HepG2 (cell line): ENCODE data around the gene EIF2AK2. TPM values are rescaled to one million over a fixed set of nuclear protein-coding genes. Genes with fewer than 3 reads are reported as not detected.

Experiments
- EZH2 ChIP-seq: conservative IDR thresholded peaks from 2 replicates; pipeline ENCODE4 v1.6.1; 2012; ENCODE audit warnings: mild to moderate bottlenecking, low read depth, low read length, moderate library complexity
- GFI1 ChIP-seq: sonication (generic); formaldehyde crosslinking; IDR thresholded peaks from 2 replicates; pipeline ENCODE4 v1.5.0; 2020; ENCODE audit warnings: missing genetic modification reagents, mild to moderate bottlenecking, borderline replicate concordance
- POLR2A ChIP-seq, 2 experiments: IDR thresholded peaks; 2 replicates each; pipeline ENCODE4 v1.6.1; 2011; ENCODE audit warnings: low read depth in 2 of 2, low read length in 2 of 2, mild to moderate bottlenecking in 1 of 2, moderate library complexity in 1 of 2; ENCODE audit not compliant: insufficient read depth in 1 of 2
- SMAD3 ChIP-seq: sonication (generic); formaldehyde crosslinking; IDR thresholded peaks from 2 replicates; pipeline ENCODE4 v1.4.0; 2020; ENCODE audit warnings: missing genetic modification reagents
- SP140L ChIP-seq: sonication (generic); formaldehyde crosslinking; IDR thresholded peaks from 2 replicates; pipeline ENCODE4 v1.4.0; 2020; ENCODE audit warnings: missing genetic modification reagents, borderline replicate concordance
- TCF7 ChIP-seq: sonication (generic); IDR thresholded peaks from 2 replicates; pipeline ENCODE4 v1.6.1; 2016; ENCODE audit warnings: antibody characterized with exemption, low read depth
- polyA plus RNA-seq, 8 experiments: library from polyadenylated mRNA; depleted of rRNA in 3 of 8; stranded (reverse) in 7 of 8; unstranded in 1 of 8; fragments of >200 nt; fragmentation: Illumina TruSeq in 4 of 8; extraction: Trizol in 4 of 8; gene quantifications; 2 replicates each; pipeline versions ENCODE4 v1.2.1 to v1.2.3, GENCODE V29; 2011 to 2016; ENCODE audit warnings: low read depth in 4 of 8, missing spikeins in 1 of 8, mixed read lengths in 1 of 8; ENCODE audit not compliant: insufficient read depth in 1 of 8
- total RNA-seq, 5 experiments: library from RNA; depleted of rRNA; stranded (reverse); fragments of >200 nt; fragmentation: Illumina TruSeq; extraction: Trizol; gene quantifications; 2 replicates each; pipeline ENCODE4 v1.2.3, GENCODE V29; 2016; ENCODE audit warnings: low read depth in 1 of 5
- TF ChIP-seq, protein P1 (sequence below): sonication (generic); formaldehyde crosslinking; IDR thresholded peaks from 2 replicates; pipeline ENCODE4 v1.4.0; 2020; ENCODE audit warnings: low read depth, missing genetic modification reagents
- TF ChIP-seq, protein P2 (sequence below): sonication (generic); formaldehyde crosslinking; IDR thresholded peaks from 2 replicates; pipeline ENCODE4 v1.5.0; 2020; ENCODE audit warnings: mild to moderate bottlenecking, missing genetic modification reagents
- TF ChIP-seq, protein P3 (sequence below): sonication (generic); formaldehyde crosslinking; IDR thresholded peaks from 2 replicates; pipeline ENCODE4 v1.8.1; 2023; ENCODE audit warnings: missing genetic modification reagents, mild to moderate bottlenecking, borderline replicate concordance
- TF ChIP-seq, protein P4 (sequence below): sonication (generic); formaldehyde crosslinking; IDR thresholded peaks from 2 replicates; pipeline ENCODE4 v1.4.0; 2020; ENCODE audit warnings: mild to moderate bottlenecking, missing genetic modification reagents
- TF ChIP-seq, protein P5 (sequence below): sonication (generic); formaldehyde crosslinking; IDR thresholded peaks from 2 replicates; pipeline ENCODE4 v1.5.0; 2020; ENCODE audit warnings: missing genetic modification reagents, mild to moderate bottlenecking, borderline replicate concordance
- TF ChIP-seq, protein P6 (sequence below): IDR thresholded peaks from 2 replicates; pipeline ENCODE4 v1.6.1; 2016; ENCODE audit warnings: low read depth, control low read depth

Gene EIF2AK2
- total and polyA plus RNA-seq, 2 of the 13 experiments (the other 11 are each of a cell fraction or from before 2014, with no cell fraction given), result 10.2 to 26.1 TPM

DNA sequence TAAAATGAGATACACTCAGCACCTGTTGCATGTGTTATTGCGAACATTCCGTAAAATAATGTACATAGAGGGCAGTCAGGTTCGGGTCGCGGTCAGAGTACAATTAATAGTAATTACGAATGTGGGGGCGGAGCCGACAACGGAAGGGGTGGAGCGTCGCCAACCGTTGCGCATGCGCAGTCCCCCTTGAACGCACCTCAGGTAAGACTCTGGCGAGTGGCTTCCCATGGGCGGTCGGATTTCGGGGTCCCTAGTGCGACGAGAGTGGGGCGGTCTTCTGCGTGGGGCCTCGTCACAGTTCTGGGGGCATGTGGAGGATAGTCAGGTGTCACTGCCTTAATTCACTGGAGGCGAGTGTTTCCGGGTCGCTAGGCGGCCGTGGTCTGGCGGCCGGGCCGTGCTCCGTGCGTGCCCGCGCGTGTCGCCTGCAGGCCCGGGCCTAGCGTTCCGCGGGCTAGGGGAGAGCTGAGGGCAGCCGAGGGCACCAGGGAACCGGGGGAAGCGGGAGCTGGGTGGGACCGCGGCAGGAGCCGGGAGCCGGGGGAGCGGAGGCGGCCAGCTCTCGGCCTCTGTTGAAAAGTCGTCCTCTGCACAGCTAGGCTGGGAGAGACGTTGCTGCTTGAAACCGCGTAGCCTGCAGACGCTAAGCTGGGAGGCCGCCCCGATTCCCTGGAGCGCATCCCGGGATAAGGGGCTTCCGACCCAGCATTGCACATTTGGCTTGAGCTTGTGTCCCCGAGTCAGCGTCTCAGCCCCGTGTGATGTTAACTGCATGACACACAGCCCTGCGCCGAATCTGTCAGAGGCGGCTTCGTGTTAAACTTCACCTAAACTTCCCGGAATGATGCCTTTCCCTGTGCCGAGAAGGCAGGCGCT, 39.8 kb upstream of the EIF2AK2 start, which contains the start of gene CEBPZOS (continued):
- TF ChIP-seq, protein P1, sequence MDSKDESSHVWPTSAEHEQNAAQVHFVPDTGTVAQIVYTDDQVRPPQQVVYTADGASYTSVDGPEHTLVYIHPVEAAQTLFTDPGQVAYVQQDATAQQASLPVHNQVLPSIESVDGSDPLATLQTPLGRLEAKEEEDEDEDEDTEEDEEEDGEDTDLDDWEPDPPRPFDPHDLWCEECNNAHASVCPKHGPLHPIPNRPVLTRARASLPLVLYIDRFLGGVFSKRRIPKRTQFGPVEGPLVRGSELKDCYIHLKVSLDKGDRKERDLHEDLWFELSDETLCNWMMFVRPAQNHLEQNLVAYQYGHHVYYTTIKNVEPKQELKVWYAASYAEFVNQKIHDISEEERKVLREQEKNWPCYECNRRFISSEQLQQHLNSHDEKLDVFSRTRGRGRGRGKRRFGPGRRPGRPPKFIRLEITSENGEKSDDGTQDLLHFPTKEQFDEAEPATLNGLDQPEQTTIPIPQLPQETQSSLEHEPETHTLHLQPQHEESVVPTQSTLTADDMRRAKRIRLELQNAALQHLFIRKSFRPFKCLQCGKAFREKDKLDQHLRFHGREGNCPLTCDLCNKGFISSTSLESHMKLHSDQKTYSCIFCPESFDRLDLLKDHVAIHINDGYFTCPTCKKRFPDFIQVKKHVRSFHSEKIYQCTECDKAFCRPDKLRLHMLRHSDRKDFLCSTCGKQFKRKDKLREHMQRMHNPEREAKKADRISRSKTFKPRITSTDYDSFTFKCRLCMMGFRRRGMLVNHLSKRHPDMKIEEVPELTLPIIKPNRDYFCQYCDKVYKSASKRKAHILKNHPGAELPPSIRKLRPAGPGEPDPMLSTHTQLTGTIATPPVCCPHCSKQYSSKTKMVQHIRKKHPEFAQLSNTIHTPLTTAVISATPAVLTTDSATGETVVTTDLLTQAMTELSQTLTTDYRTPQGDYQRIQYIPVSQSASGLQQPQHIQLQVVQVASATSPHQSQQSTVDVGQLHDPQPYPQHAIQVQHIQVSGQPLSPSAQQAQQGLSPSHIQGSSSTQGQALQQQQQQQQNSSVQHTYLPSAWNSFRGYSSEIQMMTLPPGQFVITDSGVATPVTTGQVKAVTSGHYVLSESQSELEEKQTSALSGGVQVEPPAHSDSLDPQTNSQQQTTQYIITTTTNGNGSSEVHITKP, result no peak; the same call in 1 of the 2 replicates
- no peak for TF ChIP-seq EZH2
- TF ChIP-seq, protein P2, sequence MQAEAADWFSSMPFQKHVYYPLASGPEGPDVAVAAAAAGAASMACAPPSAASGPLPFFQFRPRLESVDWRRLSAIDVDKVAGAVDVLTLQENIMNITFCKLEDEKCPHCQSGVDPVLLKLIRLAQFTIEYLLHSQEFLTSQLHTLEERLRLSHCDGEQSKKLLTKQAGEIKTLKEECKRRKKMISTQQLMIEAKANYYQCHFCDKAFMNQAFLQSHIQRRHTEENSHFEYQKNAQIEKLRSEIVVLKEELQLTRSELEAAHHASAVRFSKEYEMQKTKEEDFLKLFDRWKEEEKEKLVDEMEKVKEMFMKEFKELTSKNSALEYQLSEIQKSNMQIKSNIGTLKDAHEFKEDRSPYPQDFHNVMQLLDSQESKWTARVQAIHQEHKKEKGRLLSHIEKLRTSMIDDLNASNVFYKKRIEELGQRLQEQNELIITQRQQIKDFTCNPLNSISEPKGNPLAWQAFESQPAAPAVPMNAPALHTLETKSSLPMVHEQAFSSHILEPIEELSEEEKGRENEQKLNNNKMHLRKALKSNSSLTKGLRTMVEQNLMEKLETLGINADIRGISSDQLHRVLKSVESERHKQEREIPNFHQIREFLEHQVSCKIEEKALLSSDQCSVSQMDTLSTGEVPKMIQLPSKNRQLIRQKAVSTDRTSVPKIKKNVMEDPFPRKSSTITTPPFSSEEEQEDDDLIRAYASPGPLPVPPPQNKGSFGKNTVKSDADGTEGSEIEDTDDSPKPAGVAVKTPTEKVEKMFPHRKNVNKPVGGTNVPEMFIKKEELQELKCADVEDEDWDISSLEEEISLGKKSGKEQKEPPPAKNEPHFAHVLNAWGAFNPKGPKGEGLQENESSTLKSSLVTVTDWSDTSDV (CRISPR knock-in tag), result peak; percentile 99
- peak; percentile 87 for TF ChIP-seq GFI1 (CRISPR knock-in tag)
- TF ChIP-seq, protein P3, sequence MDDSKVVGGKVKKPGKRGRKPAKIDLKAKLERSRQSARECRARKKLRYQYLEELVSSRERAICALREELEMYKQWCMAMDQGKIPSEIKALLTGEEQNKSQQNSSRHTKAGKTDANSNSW (CRISPR knock-in tag), result peak; percentile 64; the same call in 1 of the 2 replicates
- TF ChIP-seq, protein P4, sequence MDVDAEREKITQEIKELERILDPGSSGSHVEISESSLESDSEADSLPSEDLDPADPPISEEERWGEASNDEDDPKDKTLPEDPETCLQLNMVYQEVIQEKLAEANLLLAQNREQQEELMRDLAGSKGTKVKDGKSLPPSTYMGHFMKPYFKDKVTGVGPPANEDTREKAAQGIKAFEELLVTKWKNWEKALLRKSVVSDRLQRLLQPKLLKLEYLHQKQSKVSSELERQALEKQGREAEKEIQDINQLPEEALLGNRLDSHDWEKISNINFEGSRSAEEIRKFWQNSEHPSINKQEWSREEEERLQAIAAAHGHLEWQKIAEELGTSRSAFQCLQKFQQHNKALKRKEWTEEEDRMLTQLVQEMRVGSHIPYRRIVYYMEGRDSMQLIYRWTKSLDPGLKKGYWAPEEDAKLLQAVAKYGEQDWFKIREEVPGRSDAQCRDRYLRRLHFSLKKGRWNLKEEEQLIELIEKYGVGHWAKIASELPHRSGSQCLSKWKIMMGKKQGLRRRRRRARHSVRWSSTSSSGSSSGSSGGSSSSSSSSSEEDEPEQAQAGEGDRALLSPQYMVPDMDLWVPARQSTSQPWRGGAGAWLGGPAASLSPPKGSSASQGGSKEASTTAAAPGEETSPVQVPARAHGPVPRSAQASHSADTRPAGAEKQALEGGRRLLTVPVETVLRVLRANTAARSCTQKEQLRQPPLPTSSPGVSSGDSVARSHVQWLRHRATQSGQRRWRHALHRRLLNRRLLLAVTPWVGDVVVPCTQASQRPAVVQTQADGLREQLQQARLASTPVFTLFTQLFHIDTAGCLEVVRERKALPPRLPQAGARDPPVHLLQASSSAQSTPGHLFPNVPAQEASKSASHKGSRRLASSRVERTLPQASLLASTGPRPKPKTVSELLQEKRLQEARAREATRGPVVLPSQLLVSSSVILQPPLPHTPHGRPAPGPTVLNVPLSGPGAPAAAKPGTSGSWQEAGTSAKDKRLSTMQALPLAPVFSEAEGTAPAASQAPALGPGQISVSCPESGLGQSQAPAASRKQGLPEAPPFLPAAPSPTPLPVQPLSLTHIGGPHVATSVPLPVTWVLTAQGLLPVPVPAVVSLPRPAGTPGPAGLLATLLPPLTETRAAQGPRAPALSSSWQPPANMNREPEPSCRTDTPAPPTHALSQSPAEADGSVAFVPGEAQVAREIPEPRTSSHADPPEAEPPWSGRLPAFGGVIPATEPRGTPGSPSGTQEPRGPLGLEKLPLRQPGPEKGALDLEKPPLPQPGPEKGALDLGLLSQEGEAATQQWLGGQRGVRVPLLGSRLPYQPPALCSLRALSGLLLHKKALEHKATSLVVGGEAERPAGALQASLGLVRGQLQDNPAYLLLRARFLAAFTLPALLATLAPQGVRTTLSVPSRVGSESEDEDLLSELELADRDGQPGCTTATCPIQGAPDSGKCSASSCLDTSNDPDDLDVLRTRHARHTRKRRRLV (CRISPR knock-in tag), result no peak; the same call in 1 of the 2 replicates
- peak; percentile 49; the same call in 1 of the 2 replicates for TF ChIP-seq SP140L
- TF ChIP-seq SMAD3, result no peak; the same call in 1 of the 2 replicates
- peak; percentile 85 to 98 for TF ChIP-seq POLR2A (IDR thresholded peaks at IDR 0.05; ENCODE audit: insufficient read depth in 1 of 2, low read depth in 2 of 2, low read length in 2 of 2)
- TF ChIP-seq, protein P5, sequence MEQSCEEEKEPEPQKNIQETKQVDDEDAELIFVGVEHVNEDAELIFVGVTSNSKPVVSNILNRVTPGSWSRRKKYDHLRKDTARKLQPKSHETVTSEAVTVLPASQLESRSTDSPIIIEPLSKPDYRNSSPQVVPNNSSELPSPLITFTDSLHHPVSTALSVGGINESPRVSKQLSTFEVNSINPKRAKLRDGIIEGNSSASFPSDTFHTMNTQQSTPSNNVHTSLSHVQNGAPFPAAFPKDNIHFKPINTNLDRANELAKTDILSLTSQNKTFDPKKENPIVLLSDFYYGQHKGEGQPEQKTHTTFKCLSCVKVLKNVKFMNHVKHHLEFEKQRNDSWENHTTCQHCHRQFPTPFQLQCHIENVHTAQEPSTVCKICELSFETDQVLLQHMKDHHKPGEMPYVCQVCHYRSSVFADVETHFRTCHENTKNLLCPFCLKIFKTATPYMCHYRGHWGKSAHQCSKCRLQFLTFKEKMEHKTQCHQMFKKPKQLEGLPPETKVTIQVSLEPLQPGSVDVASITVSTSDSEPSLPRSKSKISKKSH (CRISPR knock-in tag), result peak; percentile 99
- no peak for TF ChIP-seq TCF7
- TF ChIP-seq, protein P6, sequence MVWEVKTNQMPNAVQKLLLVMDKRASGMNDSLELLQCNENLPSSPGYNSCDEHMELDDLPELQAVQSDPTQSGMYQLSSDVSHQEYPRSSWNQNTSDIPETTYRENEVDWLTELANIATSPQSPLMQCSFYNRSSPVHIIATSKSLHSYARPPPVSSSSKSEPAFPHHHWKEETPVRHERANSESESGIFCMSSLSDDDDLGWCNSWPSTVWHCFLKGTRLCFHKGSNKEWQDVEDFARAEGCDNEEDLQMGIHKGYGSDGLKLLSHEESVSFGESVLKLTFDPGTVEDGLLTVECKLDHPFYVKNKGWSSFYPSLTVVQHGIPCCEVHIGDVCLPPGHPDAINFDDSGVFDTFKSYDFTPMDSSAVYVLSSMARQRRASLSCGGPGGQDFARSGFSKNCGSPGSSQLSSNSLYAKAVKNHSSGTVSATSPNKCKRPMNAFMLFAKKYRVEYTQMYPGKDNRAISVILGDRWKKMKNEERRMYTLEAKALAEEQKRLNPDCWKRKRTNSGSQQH, result peak; percentile 90
